COR-L47 (cell line): Measurements from ENCODE around the gene NSDHL.

Experiments
- DNase-seq: peaks from one replicate; lab custom pipeline; 2025; lab: John Stamatoyannopoulos, UW

Gene NSDHL

GRCh38 chrX:152913346-152913745, 82.5 kb downstream of the NSDHL start:
- no peak for DNase-seq

GRCh38 chrX:152913910-152914309, 83.0 kb downstream of the NSDHL start:
- no peak for DNase-seq

DNA sequence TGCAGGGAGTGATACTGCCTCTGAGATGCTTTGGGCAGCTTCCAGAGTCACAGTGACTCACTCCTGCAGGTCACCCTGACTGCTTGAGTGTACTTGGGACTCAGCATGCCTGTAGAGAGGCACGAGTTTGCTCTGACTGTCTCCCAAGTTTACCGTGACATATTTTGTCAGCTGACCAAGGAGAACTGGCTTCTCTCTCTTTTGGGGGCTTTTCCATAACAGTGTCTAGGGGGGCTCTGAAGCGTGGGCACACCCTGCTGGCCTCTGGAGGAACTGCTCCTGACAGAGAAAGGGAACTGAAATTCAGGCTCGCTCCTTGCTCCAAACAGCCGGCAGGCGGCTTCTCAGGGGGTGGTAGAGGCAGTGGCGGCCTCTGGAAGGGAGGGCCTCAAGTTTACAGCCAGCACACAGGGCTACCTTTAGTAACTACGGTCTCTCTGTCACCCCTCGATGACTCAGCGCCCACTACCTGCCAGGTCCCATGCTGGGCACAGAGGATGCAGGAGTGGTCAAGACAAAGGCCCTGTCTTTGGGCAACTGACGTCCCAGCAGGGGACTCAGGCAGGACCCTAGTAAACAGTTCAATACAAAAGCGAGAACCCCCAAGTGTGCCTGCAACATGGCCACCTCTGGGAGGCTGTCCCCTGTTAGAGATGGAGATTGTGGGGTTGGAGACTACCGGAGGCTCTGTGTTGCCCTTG, 84.8 kb downstream of the NSDHL start:
- peak; percentile 18 for DNase-seq

GRCh38 chrX:152917656-152918579, 87.1 kb downstream of the NSDHL start:
- no peak for DNase-seq

GRCh38 chrX:152918707-152919106, 87.8 kb downstream of the NSDHL start:
- no peak for DNase-seq
